Loucy (cell line): Measurements from ENCODE around the gene H3-3A.

ENCODE experiments used
- H2AFZ ChIP-seq: fragments of 200-600 bp; sonication (generic); 2 replicates; pipeline ENCODE4 v1.6.0; 2016; ENCODE audit warnings: antibody characterized with exemption, mild to moderate bottlenecking, low read length, moderate library complexity
- H3F3A ChIP-seq: fragments of 200-600 bp; 2 replicates; pipeline ENCODE4 v1.6.0; 2016; ENCODE audit warnings: antibody characterized with exemption, low read depth, mild to moderate bottlenecking
- H3K27me3 ChIP-seq: fragments of 200-600 bp; sonication (generic); 2 replicates; pipeline ENCODE4 v1.6.1; 2014; ENCODE audit warnings: low read length, mild to moderate bottlenecking; ENCODE audit not compliant: insufficient read depth, poor library complexity, severe bottlenecking
- H3K36me3 ChIP-seq: fragments of 200-600 bp; sonication (generic); 2 replicates; pipeline ENCODE4 v1.6.1; 2016; ENCODE audit warnings: low read length; ENCODE audit not compliant: insufficient read depth
- H3K4me1 ChIP-seq: fragments of 200-600 bp; sonication (generic); 2 replicates; pipeline ENCODE4 v1.5.1; 2014; ENCODE audit warnings: low read length, mild to moderate bottlenecking; ENCODE audit not compliant: insufficient read depth, poor library complexity, severe bottlenecking
- H3K4me2 ChIP-seq: fragments of 200-600 bp; sonication (generic); 2 replicates; pipeline ENCODE4 v1.6.0; 2014; ENCODE audit warnings: antibody characterized with exemption, low read length, low read depth, mild to moderate bottlenecking; ENCODE audit not compliant: poor library complexity, severe bottlenecking
- H3K4me3 ChIP-seq: fragments of 200-600 bp; sonication (generic); 2 replicates; pipeline ENCODE4 v1.5.1; 2014; ENCODE audit warnings: low read length, mild to moderate bottlenecking, mixed read lengths; ENCODE audit not compliant: poor library complexity, severe bottlenecking
- H3K79me2 ChIP-seq: fragments of 200-600 bp; sonication (generic); 2 replicates; pipeline ENCODE4 v1.6.1; 2014; ENCODE audit warnings: low read length; ENCODE audit not compliant: insufficient read depth
- H3K9ac ChIP-seq: fragments of 200-600 bp; sonication (generic); 2 replicates; pipeline ENCODE4 v1.6.0; 2014; ENCODE audit warnings: mild to moderate bottlenecking, low read depth, low read length, moderate library complexity; ENCODE audit not compliant: poor library complexity, severe bottlenecking
- H3K9me2 ChIP-seq: fragments of 200-600 bp; sonication (generic); replicated peaks from 2 replicates; pipeline ENCODE4 v1.6.1; 2016; ENCODE audit warnings: low read depth, low read length, mixed read lengths
- H3K9me3 ChIP-seq: fragments of 200-600 bp; sonication (generic); 2 replicates; pipeline ENCODE4 v1.6.1; 2014; ENCODE audit warnings: mild to moderate bottlenecking, antibody characterized with exemption, low read length, low read depth; ENCODE audit not compliant: insufficient read depth
- H4K20me1 ChIP-seq: fragments of 200-600 bp; sonication (generic); 2 replicates; pipeline ENCODE4 v1.6.0; 2014; ENCODE audit warnings: antibody characterized with exemption, low read length, mild to moderate bottlenecking; ENCODE audit not compliant: insufficient read depth, poor library complexity, severe bottlenecking
- CTCF ChIP-seq: fragments of 200-600 bp; sonication (generic); conservative IDR thresholded peaks from 2 replicates; pipeline ENCODE4 v1.5.1; 2014; ENCODE audit warnings: mild to moderate bottlenecking, antibody characterized with exemption, low read length
- EZH2phosphoT487 ChIP-seq: fragments of 200-600 bp; IDR thresholded peaks from 2 replicates; pipeline ENCODE4 v1.6.1; 2018; ENCODE audit warnings: antibody characterized with exemption, mild to moderate bottlenecking, moderate library complexity, borderline replicate concordance

H3-3A gene

DNA sequence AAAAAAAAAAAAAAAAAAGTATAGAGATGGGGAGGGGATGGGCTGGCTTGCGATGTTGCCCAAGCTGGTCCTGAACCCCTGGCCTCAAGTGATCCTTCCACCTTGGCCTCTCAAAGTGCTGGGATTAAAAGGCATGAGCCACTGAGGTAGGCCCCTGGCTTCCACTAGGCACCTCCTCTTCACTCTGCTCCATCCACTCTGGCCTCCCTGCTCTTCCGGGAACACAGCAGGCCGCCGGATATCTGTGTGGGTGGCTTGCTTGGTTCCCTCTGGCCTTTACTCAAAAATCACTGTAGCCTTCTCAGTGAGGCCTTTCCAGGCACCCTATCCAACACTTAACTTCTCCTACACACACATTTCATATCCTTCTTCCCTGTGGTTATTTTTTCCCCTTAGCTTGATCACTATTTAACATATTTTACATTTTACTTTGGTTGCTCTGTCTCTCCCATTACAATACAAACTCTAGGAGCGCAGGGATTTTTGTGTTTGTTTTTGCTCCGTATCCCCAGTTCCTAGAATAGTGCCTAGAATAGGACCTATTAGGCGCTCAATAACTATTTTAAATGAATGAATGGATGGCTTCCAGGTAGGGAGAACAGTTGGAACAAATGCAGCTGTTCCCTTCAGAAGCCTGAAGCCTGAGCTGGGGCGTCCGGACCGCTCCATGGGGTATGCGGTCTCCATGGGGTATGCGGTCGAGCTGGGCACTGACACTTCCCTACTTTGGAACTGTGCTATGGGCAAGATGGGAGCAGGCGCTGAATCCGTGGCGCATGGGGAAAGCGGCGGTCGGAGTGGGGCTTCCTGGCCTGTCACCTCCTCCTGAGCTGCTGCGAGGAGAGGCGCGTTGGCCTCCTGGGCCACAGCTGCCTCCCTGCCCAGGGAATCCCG is 46.7 kb downstream of the H3-3A start:
- Histone ChIP-seq H3K9me3 (no peaks in the 10 kb centered on the region), H3F3A (peaks cover 3% of the 10 kb centered on the region; the same call in 1 of the 2 replicates), H3K27me3 (no peaks in the 10 kb centered on the region), H3K9ac (no peak overlapping the region), H3K79me2 (peaks cover 5% of the 10 kb centered on the region; the same call in 1 of the 2 replicates), H2AFZ (peak overlapping the region; percentile 18; the same call in 1 of the 2 replicates), H3K36me3 (no peaks in the 10 kb centered on the region), H3K9me2 (no peaks in the 10 kb centered on the region), H4K20me1 (no peaks in the 10 kb centered on the region), H3K4me2 (peak overlapping the region; percentile 65), H3K4me3 (peak overlapping the region; percentile 57), H3K4me1 (peaks cover 19% of the 10 kb centered on the region)
- TF ChIP-seq CTCF (no peak), EZH2phosphoT487 (no peak)

DNA sequence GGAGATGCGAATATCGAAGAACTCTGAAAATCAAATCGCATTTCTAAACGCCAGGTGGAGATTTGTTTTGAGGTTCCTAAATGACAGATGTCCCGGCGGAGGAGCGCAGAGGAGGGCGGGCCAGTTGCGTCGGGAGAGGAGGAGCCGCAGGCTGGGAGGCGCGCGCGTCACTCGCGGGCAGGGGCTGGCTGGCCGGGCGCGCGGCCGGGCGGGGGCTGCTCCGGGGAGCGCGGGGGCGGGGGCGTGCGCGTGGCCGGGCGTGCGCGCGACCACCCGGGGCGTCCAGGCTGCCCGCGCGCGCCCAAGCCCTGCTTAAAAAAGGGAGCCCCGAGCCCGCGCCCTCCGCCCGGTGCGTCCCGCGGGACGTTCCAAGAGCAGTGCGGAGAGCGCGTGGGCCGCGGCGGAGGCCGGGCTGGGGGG is 47.3 kb downstream of the H3-3A start:
- H3K27me3 ChIP-seq: no peaks in the 10 kb centered on the region
- peaks cover 5% of the 10 kb centered on the region; the same call in 1 of the 2 replicates for H3K79me2 ChIP-seq
- H4K20me1 ChIP-seq: no peaks in the 10 kb centered on the region
- peak overlapping the region; percentile 77 for H3K4me3 ChIP-seq
- H3K36me3 ChIP-seq: no peaks in the 10 kb centered on the region
- peak overlapping the region; percentile 79 for H2AFZ ChIP-seq
- H3K4me2 ChIP-seq: peak overlapping the region; percentile 89
- H3K9me3 ChIP-seq: no peaks in the 10 kb centered on the region
- peak; percentile 22; the same call in 1 of the 2 replicates for TF ChIP-seq CTCF
- TF ChIP-seq EZH2phosphoT487: no peak
- no peaks in the 10 kb centered on the region for H3K9me2 ChIP-seq
- H3F3A ChIP-seq: peaks cover 3% of the 10 kb centered on the region; the same call in 1 of the 2 replicates
- H3K9ac ChIP-seq: peak overlapping the region; percentile 94
- peaks cover 19% of the 10 kb centered on the region for H3K4me1 ChIP-seq

- Histone ChIP-seq H3K4me3 (peak overlapping the region; percentile 77), H3K79me2 (peaks cover 5% of the 10 kb centered on the region; the same call in 1 of the 2 replicates), H3K9me3 (no peaks in the 10 kb centered on the region), H3F3A (peaks cover 3% of the 10 kb centered on the region; the same call in 1 of the 2 replicates), H3K27me3 (no peaks in the 10 kb centered on the region), H2AFZ (peak overlapping the region; percentile 79), H3K36me3 (no peaks in the 10 kb centered on the region), H3K4me1 (peaks cover 19% of the 10 kb centered on the region), H3K4me2 (peak overlapping the region; percentile 89), H3K9me2 (no peaks in the 10 kb centered on the region), H4K20me1 (no peaks in the 10 kb centered on the region), H3K9ac (peak overlapping the region; percentile 94)
- no peak for TF ChIP-seq CTCF
- no peak for TF ChIP-seq EZH2phosphoT487
Observed at GRCh38 chr1:226110249-226111097, 48.0 kb downstream of the H3-3A start.
